ENCODE results near the gene MVB12B.

DNA sequence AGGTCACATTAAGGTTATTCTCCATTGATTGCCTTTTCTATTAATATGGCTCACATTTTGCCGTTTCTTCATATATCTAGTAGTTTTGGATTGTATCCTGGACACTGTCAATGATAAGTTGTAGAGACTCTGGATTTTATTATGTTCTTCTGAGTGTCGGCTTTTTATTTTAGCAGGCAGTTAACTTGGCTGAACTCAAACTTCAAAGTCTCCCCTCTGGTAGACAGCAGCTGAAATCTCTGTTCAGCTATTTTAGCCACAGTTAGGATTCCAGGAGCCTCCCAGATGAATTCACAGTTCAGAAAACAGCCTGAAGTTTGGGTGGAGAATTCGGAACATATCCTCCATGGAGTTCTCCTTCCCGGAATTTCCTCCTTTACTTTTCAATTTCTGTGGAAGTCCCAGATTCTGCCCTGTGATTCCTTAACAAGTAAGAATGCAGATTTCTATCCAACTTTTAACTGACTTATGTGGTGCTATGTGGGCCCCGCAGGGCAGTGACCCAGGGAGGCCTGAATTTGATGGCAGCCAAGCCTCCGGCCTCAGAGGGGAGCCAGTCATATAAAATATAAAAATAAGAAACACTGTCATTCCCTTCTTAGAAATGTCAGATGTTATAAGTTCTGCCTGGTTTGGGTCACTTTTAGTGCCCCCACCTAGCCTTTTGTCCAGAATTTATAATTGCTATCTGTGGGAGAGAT lies 39.3 kb upstream of the MVB12B start:
- TF ChIP-seq, protein P1, sequence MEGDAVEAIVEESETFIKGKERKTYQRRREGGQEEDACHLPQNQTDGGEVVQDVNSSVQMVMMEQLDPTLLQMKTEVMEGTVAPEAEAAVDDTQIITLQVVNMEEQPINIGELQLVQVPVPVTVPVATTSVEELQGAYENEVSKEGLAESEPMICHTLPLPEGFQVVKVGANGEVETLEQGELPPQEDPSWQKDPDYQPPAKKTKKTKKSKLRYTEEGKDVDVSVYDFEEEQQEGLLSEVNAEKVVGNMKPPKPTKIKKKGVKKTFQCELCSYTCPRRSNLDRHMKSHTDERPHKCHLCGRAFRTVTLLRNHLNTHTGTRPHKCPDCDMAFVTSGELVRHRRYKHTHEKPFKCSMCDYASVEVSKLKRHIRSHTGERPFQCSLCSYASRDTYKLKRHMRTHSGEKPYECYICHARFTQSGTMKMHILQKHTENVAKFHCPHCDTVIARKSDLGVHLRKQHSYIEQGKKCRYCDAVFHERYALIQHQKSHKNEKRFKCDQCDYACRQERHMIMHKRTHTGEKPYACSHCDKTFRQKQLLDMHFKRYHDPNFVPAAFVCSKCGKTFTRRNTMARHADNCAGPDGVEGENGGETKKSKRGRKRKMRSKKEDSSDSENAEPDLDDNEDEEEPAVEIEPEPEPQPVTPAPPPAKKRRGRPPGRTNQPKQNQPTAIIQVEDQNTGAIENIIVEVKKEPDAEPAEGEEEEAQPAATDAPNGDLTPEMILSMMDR (IDR thresholded peaks at IDR 0.05): no peak
- no peak for TF ChIP-seq POLR2AphosphoS5 (IDR thresholded peaks at IDR 0.05; ENCODE audit: low read depth, low read length)
